Mesothelial cell of epicardium (in vitro differentiated cells): ENCODE data around the gene PLAGL1. TPM values are rescaled to one million over a fixed set of nuclear protein-coding genes. Genes with fewer than 3 reads are reported as not detected.

ENCODE experiments used
- DNase-seq, 2 experiments: peaks; one replicate each; pipeline ENCODE4 v3.0.0; 2021; ENCODE audit warnings: low spot score in 2 of 2; ENCODE audit not compliant: unreplicated experiment in 2 of 2
- H3K27ac Mint-ChIP-seq: 2 replicates; pipeline ENCODE4 v1.8.0; 2021; ENCODE audit warnings: mixed read lengths
- H3K27me3 Mint-ChIP-seq: 2 replicates; pipeline ENCODE4 v1.8.0; 2021; ENCODE audit warnings: low read depth, mixed read lengths
- H3K36me3 Mint-ChIP-seq: 2 replicates; pipeline ENCODE4 v1.8.0; 2021; ENCODE audit warnings: mixed read lengths
- H3K4me1 Mint-ChIP-seq: 2 replicates; pipeline ENCODE4 v1.8.0; 2021; ENCODE audit warnings: mixed read lengths
- H3K4me3 Mint-ChIP-seq: 2 replicates; pipeline ENCODE4 v1.8.0; 2021; ENCODE audit warnings: mild to moderate bottlenecking, moderate library complexity, mixed read lengths
- H3K9me3 Mint-ChIP-seq: 2 replicates; pipeline ENCODE4 v1.8.0; 2021; ENCODE audit warnings: mixed read lengths
- CTCF ChIP-seq: fragments of 200-600 bp; sonication (generic); IDR thresholded peaks from one replicate; pipeline ENCODE4 v1.5.0; 2021; ENCODE audit warnings: antibody characterized with exemption; ENCODE audit not compliant: unreplicated experiment
- total RNA-seq: library from RNA; stranded (reverse); gene quantifications from 3 replicates; pipeline ENCODE4 v1.2.1, GENCODE V29; 2021

PLAGL1 gene
- total RNA-seq, 1 donor from 2014 or later, result 161 TPM

GRCh38 chr6:143949962-143950361, 58.1 kb downstream of the PLAGL1 start:
- TF ChIP-seq CTCF, result no peak
- Mint-ChIP-seq H3K9me3 (peaks cover 10% of the 10 kb centered on the region), H3K27ac (no peak overlapping the region), H3K36me3 (peaks cover 36% of the 10 kb centered on the region), H3K4me1 (no peaks in the 10 kb centered on the region), H3K4me3 (no peak overlapping the region), H3K27me3 (no peaks in the 10 kb centered on the region)
- no peak for DNase-seq

GRCh38 chr6:143949535-143949934, 58.5 kb downstream of the PLAGL1 start:
- TF ChIP-seq CTCF, result no peak
- Mint-ChIP-seq H3K4me1 (no peaks in the 10 kb centered on the region), H3K27me3 (no peaks in the 10 kb centered on the region), H3K27ac (no peak overlapping the region), H3K9me3 (peaks cover 10% of the 10 kb centered on the region), H3K36me3 (peaks cover 36% of the 10 kb centered on the region), H3K4me3 (no peak overlapping the region)
- no peak for DNase-seq

GRCh38 chr6:143948208-143948607, 59.9 kb downstream of the PLAGL1 start:
- TF ChIP-seq CTCF, result no peak
- Mint-ChIP-seq H3K4me1 (peaks cover 2% of the 10 kb centered on the region), H3K9me3 (peaks cover 10% of the 10 kb centered on the region), H3K4me3 (no peak overlapping the region), H3K27me3 (no peaks in the 10 kb centered on the region), H3K36me3 (peaks cover 36% of the 10 kb centered on the region), H3K27ac (no peak overlapping the region)
- no peak for DNase-seq

- Mint-ChIP-seq H3K4me3 (no peak overlapping the region), H3K27ac (no peak overlapping the region), H3K4me1 (peaks cover 8% of the 10 kb centered on the region), H3K27me3 (no peaks in the 10 kb centered on the region), H3K36me3 (peaks cover 10% of the 10 kb centered on the region), H3K9me3 (no peaks in the 10 kb centered on the region)
- DNase-seq, result peak in 1 of 2 experiments; percentile 48
- peak; percentile 61 for TF ChIP-seq CTCF
Observed at GRCh38 chr6:143941852-143942627, 66.0 kb downstream of the PLAGL1 start.

GRCh38 chr6:143940011-143940597, 68.0 kb downstream of the PLAGL1 start:
- H3K27ac Mint-ChIP-seq, result no peak overlapping the region
- peaks cover 15% of the 10 kb centered on the region for H3K4me1 Mint-ChIP-seq
- peak; percentile 59 for TF ChIP-seq CTCF
- DNase-seq, result no peak
- no peaks in the 10 kb centered on the region for H3K27me3 Mint-ChIP-seq
- H3K36me3 Mint-ChIP-seq, result peaks cover 2% of the 10 kb centered on the region
- no peak overlapping the region for H3K4me3 Mint-ChIP-seq
- H3K9me3 Mint-ChIP-seq, result no peaks in the 10 kb centered on the region
